ENCODE measurements around the gene PACS2.
"Not testable (repeated sequence)": the region's sequence is repeated elsewhere in the genome, so short reads cannot be mapped to it uniquely, and the experiment has no call there.

The PACS2 gene

GRCh38 chr14:105301103-105301914 lies 13.2 kb upstream of the PACS2 start:
- TF ChIP-seq, protein P1, sequence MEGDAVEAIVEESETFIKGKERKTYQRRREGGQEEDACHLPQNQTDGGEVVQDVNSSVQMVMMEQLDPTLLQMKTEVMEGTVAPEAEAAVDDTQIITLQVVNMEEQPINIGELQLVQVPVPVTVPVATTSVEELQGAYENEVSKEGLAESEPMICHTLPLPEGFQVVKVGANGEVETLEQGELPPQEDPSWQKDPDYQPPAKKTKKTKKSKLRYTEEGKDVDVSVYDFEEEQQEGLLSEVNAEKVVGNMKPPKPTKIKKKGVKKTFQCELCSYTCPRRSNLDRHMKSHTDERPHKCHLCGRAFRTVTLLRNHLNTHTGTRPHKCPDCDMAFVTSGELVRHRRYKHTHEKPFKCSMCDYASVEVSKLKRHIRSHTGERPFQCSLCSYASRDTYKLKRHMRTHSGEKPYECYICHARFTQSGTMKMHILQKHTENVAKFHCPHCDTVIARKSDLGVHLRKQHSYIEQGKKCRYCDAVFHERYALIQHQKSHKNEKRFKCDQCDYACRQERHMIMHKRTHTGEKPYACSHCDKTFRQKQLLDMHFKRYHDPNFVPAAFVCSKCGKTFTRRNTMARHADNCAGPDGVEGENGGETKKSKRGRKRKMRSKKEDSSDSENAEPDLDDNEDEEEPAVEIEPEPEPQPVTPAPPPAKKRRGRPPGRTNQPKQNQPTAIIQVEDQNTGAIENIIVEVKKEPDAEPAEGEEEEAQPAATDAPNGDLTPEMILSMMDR (IDR thresholded peaks at IDR 0.05; ENCODE audit: insufficient read depth, low read length, poor library complexity, severe bottlenecking) = no peak
- DNase-seq (ENCODE audit: extremely low read depth, insufficient read length) = peak; percentile 96
- H3K27me3 ChIP-seq (replicated peaks; ENCODE audit: control insufficient read depth, insufficient read depth, low read length) = no peaks in the 10 kb centered on the region

GRCh38 chr14:105301915-105302249 lies 12.7 kb upstream of the PACS2 start:
- H3K36me3 ChIP-seq (ENCODE audit: control insufficient read depth, insufficient read depth, low read length); DNase-seq (ENCODE audit: extremely low read depth, insufficient read length); H3K27me3 ChIP-seq (replicated peaks; ENCODE audit: control insufficient read depth, insufficient read depth, low read length): not testable (repeated sequence)
- H3K4me3 ChIP-seq (replicated peaks; ENCODE audit: low read depth, low read length) = peak overlapping the region; percentile 85

More at GRCh38 chr14:105301103-105301914, 13.2 kb upstream of the PACS2 start:
- Histone ChIP-seq H3K36me3 (ENCODE audit: control insufficient read depth, insufficient read depth, low read length) (no peaks in the 10 kb centered on the region), H3K4me3 (replicated peaks; ENCODE audit: low read depth, low read length) (peak overlapping the region; percentile 85)

DNA sequence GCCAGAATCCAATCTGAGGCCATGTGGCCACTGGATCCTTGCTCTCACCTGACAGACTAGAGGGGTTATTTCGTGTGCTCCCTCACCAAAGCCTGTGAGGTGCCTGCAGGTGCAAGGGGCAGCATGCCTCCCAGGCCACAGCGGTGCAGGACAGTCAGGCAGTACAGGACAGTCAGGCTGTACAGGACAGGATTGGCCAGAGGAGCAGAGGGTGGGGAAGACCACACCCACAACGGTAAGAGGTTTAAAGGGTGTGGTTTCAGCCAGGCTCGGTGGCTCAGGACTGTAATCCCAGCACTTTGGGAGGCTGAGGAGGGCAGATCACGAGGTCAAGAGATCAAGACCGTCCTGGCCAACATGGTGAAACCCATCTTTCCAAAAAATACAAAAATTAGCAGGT lies 10.6 kb upstream of the PACS2 start:
- TF ChIP-seq, protein P1 (IDR thresholded peaks at IDR 0.05; ENCODE audit: insufficient read depth, low read length, poor library complexity, severe bottlenecking) = no peak
- no peaks in the 10 kb centered on the region for H3K27me3 ChIP-seq (replicated peaks; ENCODE audit: control insufficient read depth, insufficient read depth, low read length)
- no peaks in the 10 kb centered on the region for H3K36me3 ChIP-seq (ENCODE audit: control insufficient read depth, insufficient read depth, low read length)
- H3K4me3 ChIP-seq (replicated peaks; ENCODE audit: low read depth, low read length) = no peak overlapping the region
- DNase-seq (ENCODE audit: extremely low read depth, insufficient read length) = no peak

DNA sequence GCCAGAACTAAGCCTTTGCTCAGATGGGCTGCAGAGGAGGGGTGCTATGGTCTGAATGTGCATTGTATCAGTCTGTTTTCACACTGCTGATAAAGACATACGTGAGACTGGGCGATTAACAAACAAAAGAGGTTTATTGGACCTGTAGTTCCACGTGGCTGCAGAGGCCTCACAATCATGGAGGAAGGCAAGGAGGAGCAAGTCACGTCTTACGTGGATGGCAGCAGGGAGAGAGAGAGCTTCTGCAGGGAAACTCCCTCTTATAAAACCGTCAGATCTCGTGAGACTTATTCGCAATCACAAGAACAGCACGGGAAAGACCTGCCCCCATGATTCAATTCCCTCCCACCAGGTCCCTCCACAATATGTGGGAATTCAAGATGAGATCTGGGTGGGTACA lies 10.0 kb upstream of the PACS2 start:
- DNase-seq (ENCODE audit: extremely low read depth, insufficient read length) = no peak
- Histone ChIP-seq H3K4me3 (replicated peaks; ENCODE audit: low read depth, low read length) (no peak overlapping the region), H3K36me3 (ENCODE audit: control insufficient read depth, insufficient read depth, low read length) (no peaks in the 10 kb centered on the region), H3K27me3 (replicated peaks; ENCODE audit: control insufficient read depth, insufficient read depth, low read length) (no peaks in the 10 kb centered on the region)
- TF ChIP-seq, protein P1 (IDR thresholded peaks at IDR 0.05; ENCODE audit: insufficient read depth, low read length, poor library complexity, severe bottlenecking) = no peak

- H3K36me3 ChIP-seq (ENCODE audit: control insufficient read depth, insufficient read depth, low read length) = no peaks in the 10 kb centered on the region
- H3K4me3 ChIP-seq (replicated peaks; ENCODE audit: low read depth, low read length) = no peak overlapping the region
- DNase-seq (ENCODE audit: extremely low read depth, insufficient read length) = no peak
- TF ChIP-seq, protein P1 (IDR thresholded peaks at IDR 0.05; ENCODE audit: insufficient read depth, low read length, poor library complexity, severe bottlenecking) = no peak
- H3K27me3 ChIP-seq (replicated peaks; ENCODE audit: control insufficient read depth, insufficient read depth, low read length) = no peaks in the 10 kb centered on the region
Observed at GRCh38 chr14:105305345-105305744, 9.2 kb upstream of the PACS2 start.

DNA sequence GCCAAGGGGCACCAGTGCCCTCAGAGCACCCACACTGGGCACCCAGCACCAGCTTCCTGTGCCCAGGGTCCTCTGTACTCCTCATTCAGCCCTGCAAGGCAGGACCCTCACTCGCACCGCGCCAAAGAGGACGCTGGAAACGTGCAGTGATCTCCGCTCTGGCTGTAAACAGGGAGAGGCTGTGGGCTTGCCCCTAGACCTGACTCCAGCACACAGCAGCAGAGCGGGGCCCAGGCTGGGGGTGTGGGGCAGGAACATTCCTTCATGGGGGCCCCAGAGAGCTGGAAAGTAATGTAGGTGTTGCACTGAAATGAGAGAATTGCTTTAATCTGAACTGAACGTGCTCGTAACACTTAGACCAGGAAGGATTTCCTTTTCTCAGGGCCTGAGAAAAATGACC lies 8.8 kb upstream of the PACS2 start:
- H3K27me3 ChIP-seq (replicated peaks; ENCODE audit: control insufficient read depth, insufficient read depth, low read length) = no peaks in the 10 kb centered on the region
- no peak overlapping the region for H3K4me3 ChIP-seq (replicated peaks; ENCODE audit: low read depth, low read length)
- TF ChIP-seq, protein P1 (IDR thresholded peaks at IDR 0.05; ENCODE audit: insufficient read depth, low read length, poor library complexity, severe bottlenecking) = no peak
- DNase-seq (ENCODE audit: extremely low read depth, insufficient read length) = no peak
- no peaks in the 10 kb centered on the region for H3K36me3 ChIP-seq (ENCODE audit: control insufficient read depth, insufficient read depth, low read length)
